Urothelium cell line (cell line): Measurements from ENCODE around the gene COLGALT1.
"Not testable (repeated sequence)": the region's sequence is repeated elsewhere in the genome, so short reads cannot be mapped to it uniquely, and the experiment has no call there.

Experiments
- DNase-seq: peaks from one replicate; pipeline ENCODE4 v3.0.0; 2011; ENCODE audit warnings: low spot score, mixed read lengths
- FAIRE-seq: peaks from 2 replicates; lab custom pipeline; 2011; peaks lifted over from hg19 to GRCh38; lab: Jason Lieb, UNC

Gene COLGALT1

GRCh38 chr19:17556995-17557394 is 1.5 kb downstream of the COLGALT1 start:
- no peak for DNase-seq
- no peak for FAIRE-seq

- DNase-seq (no peak), FAIRE-seq (no peak)
Measured at GRCh38 chr19:17557466-17557865, 2.0 kb downstream of the COLGALT1 start.

GRCh38 chr19:17560205-17560595 is 4.8 kb downstream of the COLGALT1 start:
- FAIRE-seq (no peak), DNase-seq (peak; percentile 37)

GRCh38 chr19:17562097-17562496 is 6.6 kb downstream of the COLGALT1 start:
- FAIRE-seq, result no peak
- DNase-seq, result no peak

- DNase-seq, result no peak
- FAIRE-seq, result no peak
Measured at GRCh38 chr19:17562561-17562960, 7.1 kb downstream of the COLGALT1 start.

- FAIRE-seq (no peak), DNase-seq (no peak)
Measured at GRCh38 chr19:17564781-17565180, 9.3 kb downstream of the COLGALT1 start.

GRCh38 chr19:17565611-17566010 is 10.2 kb downstream of the COLGALT1 start:
- DNase-seq (no peak), FAIRE-seq (no peak)

- FAIRE-seq (no peak), DNase-seq (no peak)
Measured at GRCh38 chr19:17567940-17568339, 12.5 kb downstream of the COLGALT1 start.

GRCh38 chr19:17570291-17570690 is 14.8 kb downstream of the COLGALT1 start:
- FAIRE-seq, DNase-seq: not testable (repeated sequence)

GRCh38 chr19:17570791-17571190 is 15.3 kb downstream of the COLGALT1 start:
- no peak for FAIRE-seq
- no peak for DNase-seq

GRCh38 chr19:17572638-17573037 is 17.2 kb downstream of the COLGALT1 start:
- DNase-seq (no peak), FAIRE-seq (no peak)

GRCh38 chr19:17575871-17576757 is 20.7 kb downstream of the COLGALT1 start:
- FAIRE-seq (no peak), DNase-seq (no peak)

- no peak for FAIRE-seq
Measured at GRCh38 chr19:17576758-17577456, 21.5 kb downstream of the COLGALT1 start.

GRCh38 chr19:17577457-17578097 is 22.1 kb downstream of the COLGALT1 start:
- DNase-seq (no peak), FAIRE-seq (no peak)

More at GRCh38 chr19:17576758-17577456, 21.5 kb downstream of the COLGALT1 start:
- DNase-seq, result no peak

GRCh38 chr19:17579661-17580244 is 24.3 kb downstream of the COLGALT1 start:
- DNase-seq (peak; percentile 58), FAIRE-seq (no peak)

- FAIRE-seq (no peak), DNase-seq (no peak)
Measured at GRCh38 chr19:17580470-17581144, 25.2 kb downstream of the COLGALT1 start.

GRCh38 chr19:17581211-17581874 is 25.9 kb downstream of the COLGALT1 start:
- FAIRE-seq (no peak), DNase-seq (no peak)

- FAIRE-seq (no peak), DNase-seq (no peak)
Measured at GRCh38 chr19:17582613-17583012, 27.2 kb downstream of the COLGALT1 start.

GRCh38 chr19:17584132-17584531 is 28.7 kb downstream of the COLGALT1 start:
- no peak for FAIRE-seq
- DNase-seq, result no peak

- not testable (repeated sequence) for DNase-seq, FAIRE-seq
Measured at GRCh38 chr19:17585395-17585794, 29.9 kb downstream of the COLGALT1 start.
